DOHH2 (cell line): ENCODE results near the gene TEKTIP1.

Source experiments
- H3F3A ChIP-seq: fragments of 200-600 bp; sonication (generic), shearing (Covaris generic); 2 replicates; pipeline ENCODE4 v1.6.0; 2016; ENCODE audit warnings: antibody characterized with exemption, mild to moderate bottlenecking; ENCODE audit not compliant: control insufficient read depth, insufficient read depth
- H3K27ac ChIP-seq: fragments of 200-600 bp; sonication (generic); 2 replicates; pipeline ENCODE4 v1.5.1; 2014; ENCODE audit warnings: low read depth, mild to moderate bottlenecking, low read length, moderate library complexity
- H3K27me3 ChIP-seq: fragments of 200-600 bp; sonication (generic); 2 replicates; pipeline ENCODE4 v1.6.1; 2014; ENCODE audit warnings: mild to moderate bottlenecking, low read length, mixed read lengths; ENCODE audit not compliant: control insufficient read depth
- H3K36me3 ChIP-seq: fragments of 200-600 bp; sonication (generic); 2 replicates; pipeline ENCODE4 v1.6.1; 2014; ENCODE audit warnings: mild to moderate bottlenecking, low read length, moderate library complexity, mixed read lengths; ENCODE audit not compliant: control insufficient read depth
- H3K4me1 ChIP-seq: fragments of 200-600 bp; sonication (generic); 2 replicates; pipeline ENCODE4 v1.6.1; 2014; ENCODE audit warnings: mild to moderate bottlenecking, low read length, mixed read lengths; ENCODE audit not compliant: control insufficient read depth
- H3K4me2 ChIP-seq: fragments of 200-600 bp; sonication (generic); 2 replicates; pipeline ENCODE4 v1.6.0; 2014; ENCODE audit warnings: mild to moderate bottlenecking, low read length, moderate library complexity
- H3K4me3 ChIP-seq: fragments of 200-600 bp; sonication (generic); 2 replicates; pipeline ENCODE4 v1.5.1; 2014; ENCODE audit warnings: mild to moderate bottlenecking, low read length, mixed read lengths
- H3K79me2 ChIP-seq: fragments of 200-600 bp; sonication (generic); 2 replicates; pipeline ENCODE4 v1.6.1; 2014; ENCODE audit warnings: mild to moderate bottlenecking, low read length, mixed read lengths; ENCODE audit not compliant: control insufficient read depth
- H3K9me2 ChIP-seq: fragments of 200-600 bp; sonication (generic); replicated peaks from 2 replicates; pipeline ENCODE4 v1.6.1; 2014; ENCODE audit warnings: mild to moderate bottlenecking, low read length, mixed read lengths; ENCODE audit not compliant: control insufficient read depth
- H3K9me3 ChIP-seq: fragments of 200-600 bp; sonication (generic); 2 replicates; pipeline ENCODE4 v1.6.1; 2014; ENCODE audit warnings: antibody characterized with exemption, low read length, mixed read lengths; ENCODE audit not compliant: control insufficient read depth, insufficient read depth
- H4K20me1 ChIP-seq: fragments of 200-600 bp; sonication (generic); 2 replicates; pipeline ENCODE4 v1.6.0; 2014; ENCODE audit warnings: low read depth, mild to moderate bottlenecking, antibody characterized with exemption, low read length, moderate library complexity; ENCODE audit not compliant: control insufficient read depth, insufficient read depth
- EZH2phosphoT487 ChIP-seq: fragments of 200-600 bp; sonication (generic); IDR thresholded peaks from 2 replicates; pipeline ENCODE4 v1.6.1; 2017; ENCODE audit warnings: borderline replicate concordance, mild to moderate bottlenecking, antibody characterized with exemption, low read length, moderate library complexity, mixed read lengths
- TF ChIP-seq, protein P1 (sequence below): fragments of 200-600 bp; sonication (generic); IDR thresholded peaks from one replicate; pipeline ENCODE4 v1.5.1; 2014; ENCODE audit warnings: antibody characterized with exemption, mild to moderate bottlenecking, low read depth, low read length; ENCODE audit not compliant: poor library complexity, severe bottlenecking

The TEKTIP1 gene

DNA sequence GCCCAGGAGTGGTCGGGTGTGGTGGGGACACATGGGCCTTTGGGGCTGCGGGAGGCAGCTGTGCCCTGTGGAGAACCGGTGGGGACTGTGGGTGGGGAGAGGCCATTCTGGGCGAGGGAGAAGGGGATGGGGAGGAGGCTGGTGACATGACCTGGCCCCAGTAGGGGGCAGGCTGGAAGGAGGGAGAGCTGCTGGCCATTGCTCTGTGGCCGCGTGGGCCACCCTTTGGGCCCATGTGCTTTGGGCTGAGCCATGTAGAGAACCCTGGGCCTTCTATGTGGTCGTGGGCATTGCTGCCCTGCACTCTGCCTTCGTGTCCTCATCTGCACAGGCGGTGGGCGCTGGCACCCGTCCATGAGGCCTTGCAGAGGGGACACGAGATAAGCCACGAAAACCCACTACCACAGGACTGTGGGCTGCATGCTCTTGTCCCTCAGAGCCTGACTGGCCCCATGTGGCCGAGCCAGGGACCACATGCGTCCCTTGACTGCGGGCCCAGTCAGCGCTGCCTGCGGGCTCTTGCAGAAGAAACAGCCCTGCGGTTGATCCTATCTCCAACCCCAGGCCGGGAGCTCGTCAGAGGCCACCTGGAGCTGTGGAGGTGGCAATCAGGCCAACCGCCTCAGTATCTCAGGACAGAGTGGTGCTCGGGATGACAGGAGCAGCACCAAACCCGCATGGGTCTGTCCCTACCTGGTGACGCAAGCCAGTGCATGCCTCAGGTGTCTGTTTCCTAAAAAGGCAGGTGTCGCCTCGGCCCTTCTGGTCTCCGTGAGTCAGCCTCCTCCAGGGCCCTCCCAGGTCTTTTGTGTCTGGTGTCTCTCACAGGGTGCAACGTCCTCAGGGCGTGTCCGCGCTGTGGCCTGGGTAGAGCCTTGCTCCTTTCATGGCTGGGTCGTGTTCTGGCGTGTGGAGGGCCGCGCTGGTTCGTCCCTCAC, 18.5 kb upstream of the TEKTIP1 start:
- H3K4me1 ChIP-seq, result peaks cover 28% of the 10 kb centered on the region
- H3K9me2 ChIP-seq, result no peaks in the 10 kb centered on the region
- H3K27me3 ChIP-seq, result no peaks in the 10 kb centered on the region
- H3K36me3 ChIP-seq, result peaks cover 31% of the 10 kb centered on the region; the same call in 1 of the 2 replicates
- H3K79me2 ChIP-seq, result peaks cover 66% of the 10 kb centered on the region
- no peaks in the 10 kb centered on the region for H3K9me3 ChIP-seq
- peaks cover 16% of the 10 kb centered on the region for H4K20me1 ChIP-seq
- H3K4me3 ChIP-seq, result no peak overlapping the region
- H3K4me2 ChIP-seq, result no peak overlapping the region
- no peak overlapping the region for H3K27ac ChIP-seq
- peaks cover 8% of the 10 kb centered on the region for H3F3A ChIP-seq
- TF ChIP-seq, protein P1, sequence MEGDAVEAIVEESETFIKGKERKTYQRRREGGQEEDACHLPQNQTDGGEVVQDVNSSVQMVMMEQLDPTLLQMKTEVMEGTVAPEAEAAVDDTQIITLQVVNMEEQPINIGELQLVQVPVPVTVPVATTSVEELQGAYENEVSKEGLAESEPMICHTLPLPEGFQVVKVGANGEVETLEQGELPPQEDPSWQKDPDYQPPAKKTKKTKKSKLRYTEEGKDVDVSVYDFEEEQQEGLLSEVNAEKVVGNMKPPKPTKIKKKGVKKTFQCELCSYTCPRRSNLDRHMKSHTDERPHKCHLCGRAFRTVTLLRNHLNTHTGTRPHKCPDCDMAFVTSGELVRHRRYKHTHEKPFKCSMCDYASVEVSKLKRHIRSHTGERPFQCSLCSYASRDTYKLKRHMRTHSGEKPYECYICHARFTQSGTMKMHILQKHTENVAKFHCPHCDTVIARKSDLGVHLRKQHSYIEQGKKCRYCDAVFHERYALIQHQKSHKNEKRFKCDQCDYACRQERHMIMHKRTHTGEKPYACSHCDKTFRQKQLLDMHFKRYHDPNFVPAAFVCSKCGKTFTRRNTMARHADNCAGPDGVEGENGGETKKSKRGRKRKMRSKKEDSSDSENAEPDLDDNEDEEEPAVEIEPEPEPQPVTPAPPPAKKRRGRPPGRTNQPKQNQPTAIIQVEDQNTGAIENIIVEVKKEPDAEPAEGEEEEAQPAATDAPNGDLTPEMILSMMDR, result no peak
- no peak for TF ChIP-seq EZH2phosphoT487

DNA sequence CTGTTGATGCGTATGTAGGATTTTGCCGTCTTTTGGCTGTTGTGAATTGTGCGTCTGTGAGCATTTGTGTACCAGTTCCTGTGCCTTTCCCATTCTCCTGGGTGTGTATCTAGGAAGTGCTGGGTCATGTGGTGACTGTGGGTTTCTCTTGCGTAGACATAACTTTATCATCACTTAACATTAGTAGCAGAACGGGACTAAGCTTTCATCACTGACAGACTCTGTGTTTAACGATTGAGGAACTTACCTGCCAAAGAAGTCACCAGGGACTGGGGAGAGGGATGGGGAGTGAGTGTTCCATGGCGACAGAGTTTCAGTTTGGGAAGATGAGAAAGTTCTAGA, 17.9 kb upstream of the TEKTIP1 start:
- Histone ChIP-seq H4K20me1 (peaks cover 15% of the 10 kb centered on the region), H3K9me3 (no peaks in the 10 kb centered on the region), H3K4me1 (peaks cover 23% of the 10 kb centered on the region), H3K4me3 (no peak overlapping the region), H3F3A (peaks cover 3% of the 10 kb centered on the region), H3K27me3 (no peaks in the 10 kb centered on the region), H3K9me2 (no peaks in the 10 kb centered on the region), H3K27ac (no peak overlapping the region), H3K79me2 (peaks cover 61% of the 10 kb centered on the region), H3K4me2 (no peak overlapping the region), H3K36me3 (peaks cover 33% of the 10 kb centered on the region; the same call in 1 of the 2 replicates)
- no peak for TF ChIP-seq EZH2phosphoT487
- TF ChIP-seq, protein P1, result no peak

DNA sequence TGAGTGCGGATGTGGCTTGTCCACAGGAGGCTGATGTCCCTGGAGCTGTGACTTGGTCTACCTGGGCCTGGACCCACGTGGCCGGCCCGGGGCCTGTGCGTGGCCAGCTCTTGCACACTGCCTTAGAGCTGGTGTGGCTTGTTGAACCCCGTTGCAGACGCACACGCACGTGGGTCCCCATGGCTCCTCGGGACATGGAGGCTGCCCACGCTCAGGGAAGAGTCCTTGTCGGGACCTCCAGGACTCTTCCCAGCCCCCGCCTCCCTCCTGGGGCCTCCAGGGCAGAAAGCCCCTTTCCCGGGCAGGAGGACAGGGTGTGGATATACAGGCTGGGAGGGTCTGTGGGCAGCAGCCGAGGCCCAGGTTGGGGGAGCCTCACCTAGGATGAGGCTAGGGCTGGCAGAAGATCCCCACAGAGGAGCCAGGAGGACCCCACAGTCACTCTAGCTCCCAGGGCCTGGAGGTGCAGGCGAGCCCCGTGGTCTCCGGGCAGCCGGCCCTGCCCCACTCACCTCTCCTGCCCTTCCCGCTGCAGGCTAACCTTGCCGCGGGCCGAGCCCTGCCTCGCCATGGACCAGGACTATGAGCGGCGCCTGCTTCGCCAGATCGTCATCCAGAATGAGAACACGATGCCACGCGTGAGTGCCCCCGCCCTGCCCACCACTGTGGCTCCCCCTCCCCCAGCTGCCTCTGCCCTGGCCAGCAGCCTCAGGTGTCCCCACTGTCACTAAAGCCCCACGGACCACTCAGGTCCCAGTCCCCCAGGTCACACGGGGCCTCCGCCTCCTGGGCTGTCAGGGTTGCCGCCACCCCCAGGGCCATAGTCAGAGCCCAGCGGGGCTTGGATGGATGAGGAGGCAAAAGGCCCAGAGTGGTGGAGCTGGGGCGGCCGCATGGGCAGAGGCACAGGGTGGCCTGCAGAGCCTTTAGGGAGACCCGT, 16.3 kb upstream of the TEKTIP1 start:
- H3K27ac ChIP-seq, result no peak overlapping the region
- peaks cover 7% of the 10 kb centered on the region for H3K4me1 ChIP-seq
- H3K9me2 ChIP-seq, result no peaks in the 10 kb centered on the region
- H3K4me3 ChIP-seq, result no peak overlapping the region
- TF ChIP-seq, protein P1, result no peak
- TF ChIP-seq EZH2phosphoT487, result no peak
- no peak overlapping the region for H3K4me2 ChIP-seq
- H3K9me3 ChIP-seq, result no peaks in the 10 kb centered on the region
- peaks cover 10% of the 10 kb centered on the region; the same call in 1 of the 2 replicates for H4K20me1 ChIP-seq
- no peaks in the 10 kb centered on the region for H3F3A ChIP-seq
- peaks cover 46% of the 10 kb centered on the region for H3K79me2 ChIP-seq
- peaks cover 45% of the 10 kb centered on the region; the same call in 1 of the 2 replicates for H3K36me3 ChIP-seq
- no peaks in the 10 kb centered on the region for H3K27me3 ChIP-seq
